ENCODE measurements around the gene OIT3.
A peak's percentile ranks its signal among the peaks of the same experiment; 100 is the strongest.

OIT3 gene

DNA sequence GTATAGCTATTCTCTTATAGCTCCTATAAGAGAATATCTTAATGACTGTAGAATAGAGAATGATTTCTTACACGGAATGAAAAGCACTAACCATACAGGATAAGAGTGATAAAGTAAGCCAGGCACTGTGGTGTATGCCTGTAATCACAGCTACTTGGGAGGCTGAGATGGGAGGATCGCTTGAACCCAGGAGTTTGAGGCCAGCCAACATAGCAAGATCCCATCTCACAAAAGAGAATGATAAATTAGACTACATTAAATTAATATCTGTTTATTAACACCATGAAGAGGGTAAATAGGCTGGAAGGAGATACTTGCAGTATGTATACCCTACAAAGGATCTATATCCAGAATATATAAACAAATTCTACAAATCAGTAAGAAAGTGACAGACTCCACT is 12.2 kb upstream of the OIT3 start:
- no peak for DNase-seq (ENCODE audit: low read depth)
- in situ Hi-C loops (cut with HindIII; ENCODE audit: low sequenced_read_pairs) = no loop called here
- H3K4me3 ChIP-seq (ENCODE audit: low read depth, low read length) = no peak overlapping the region
- TF ChIP-seq CTCF (IDR thresholded peaks at IDR 0.05; ENCODE audit: low read depth, low read length, missing control alignments) = no peak

DNA sequence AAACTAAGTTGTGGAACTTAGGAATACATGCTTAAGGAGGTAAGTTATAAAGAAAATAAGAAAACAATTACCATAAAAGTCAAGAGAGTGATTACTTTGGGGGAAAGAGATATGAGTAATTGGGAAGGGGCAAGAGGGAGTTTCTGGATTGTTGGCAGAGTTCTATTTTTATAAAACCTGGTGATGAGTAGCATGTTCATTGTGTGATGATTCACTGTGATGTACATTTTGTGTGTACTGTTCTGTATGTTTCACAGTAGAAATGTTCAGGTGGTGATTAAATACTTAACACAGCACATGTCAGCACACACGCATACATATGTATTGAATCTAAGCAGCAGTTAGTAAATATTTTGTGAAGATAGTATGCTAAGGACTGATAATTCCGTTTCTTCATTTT is 9.7 kb upstream of the OIT3 start:
- H3K4me3 ChIP-seq (ENCODE audit: low read depth, low read length) = no peak overlapping the region
- DNase-seq (ENCODE audit: low read depth) = no peak
- no peak for TF ChIP-seq CTCF (IDR thresholded peaks at IDR 0.05; ENCODE audit: low read depth, low read length, missing control alignments)
- in situ Hi-C loops (cut with HindIII; ENCODE audit: low sequenced_read_pairs) = no loop called here

- TF ChIP-seq CTCF (IDR thresholded peaks at IDR 0.05; ENCODE audit: low read depth, low read length, missing control alignments) = no peak
- in situ Hi-C loops (cut with HindIII; ENCODE audit: low sequenced_read_pairs) = no loop called here
- DNase-seq (ENCODE audit: low read depth) = no peak
- H3K4me3 ChIP-seq (ENCODE audit: low read depth, low read length) = no peak overlapping the region
Observed at GRCh38 chr10:72885953-72886352, 7.6 kb upstream of the OIT3 start.

GRCh38 chr10:72886621-72887020 is 6.9 kb upstream of the OIT3 start:
- in situ Hi-C loops (cut with HindIII; ENCODE audit: low sequenced_read_pairs) = no loop called here
- no peak for DNase-seq (ENCODE audit: low read depth)
- H3K4me3 ChIP-seq (ENCODE audit: low read depth, low read length) = no peak overlapping the region
- TF ChIP-seq CTCF (IDR thresholded peaks at IDR 0.05; ENCODE audit: low read depth, low read length, missing control alignments) = no peak

DNA sequence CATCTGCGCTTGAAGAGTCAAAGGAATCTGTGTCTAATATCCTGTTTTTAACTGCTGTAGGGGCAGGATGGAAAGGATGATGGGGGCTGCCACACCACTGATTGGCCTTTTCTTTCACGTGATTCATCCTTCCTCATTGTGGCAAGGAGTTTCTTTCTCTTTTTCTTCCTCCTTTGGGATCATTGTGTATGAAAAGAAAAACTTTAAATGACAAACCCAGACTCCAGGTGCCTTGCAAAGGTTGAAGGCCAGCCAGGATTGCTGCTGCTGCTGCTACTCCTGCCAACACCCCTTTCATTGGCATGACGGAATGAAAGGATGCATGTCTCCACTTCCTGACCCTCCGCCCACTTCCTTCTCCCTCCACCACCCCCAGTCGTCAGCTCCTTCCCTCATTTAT is 6.5 kb upstream of the OIT3 start:
- in situ Hi-C loops (cut with HindIII; ENCODE audit: low sequenced_read_pairs) = no loop called here
- H3K4me3 ChIP-seq (ENCODE audit: low read depth, low read length) = no peak overlapping the region
- no peak for DNase-seq (ENCODE audit: low read depth)
- no peak for TF ChIP-seq CTCF (IDR thresholded peaks at IDR 0.05; ENCODE audit: low read depth, low read length, missing control alignments)

DNA sequence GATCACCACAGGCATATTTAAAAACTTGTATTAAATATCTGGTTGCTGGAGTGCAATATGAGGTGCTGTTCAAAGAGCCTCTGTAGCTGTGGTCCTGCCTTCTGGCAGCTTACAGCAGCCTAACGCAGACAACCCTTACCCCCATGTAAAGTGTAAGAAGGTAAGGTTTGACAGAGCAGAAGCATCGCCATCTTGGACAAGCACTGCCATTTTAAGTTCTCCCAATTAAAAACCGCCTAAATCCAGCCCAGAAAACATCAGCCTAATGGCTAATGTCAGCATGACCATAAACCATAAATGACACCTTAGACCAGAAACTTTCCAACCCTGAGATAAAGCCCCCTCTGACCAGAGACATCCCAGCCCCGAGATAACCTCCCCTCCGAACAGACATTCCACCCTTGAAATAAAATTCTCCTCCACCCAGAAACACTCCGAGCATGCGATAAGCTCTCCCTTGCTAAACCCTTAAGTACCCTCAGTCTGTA is 5.3 kb upstream of the OIT3 start:
- H3K4me3 ChIP-seq (ENCODE audit: low read depth, low read length) = no peak overlapping the region
- TF ChIP-seq CTCF (IDR thresholded peaks at IDR 0.05; ENCODE audit: low read depth, low read length, missing control alignments) = no peak
- DNase-seq (ENCODE audit: low read depth) = no peak
- in situ Hi-C loops (cut with HindIII; ENCODE audit: low sequenced_read_pairs) = no loop called here

DNA sequence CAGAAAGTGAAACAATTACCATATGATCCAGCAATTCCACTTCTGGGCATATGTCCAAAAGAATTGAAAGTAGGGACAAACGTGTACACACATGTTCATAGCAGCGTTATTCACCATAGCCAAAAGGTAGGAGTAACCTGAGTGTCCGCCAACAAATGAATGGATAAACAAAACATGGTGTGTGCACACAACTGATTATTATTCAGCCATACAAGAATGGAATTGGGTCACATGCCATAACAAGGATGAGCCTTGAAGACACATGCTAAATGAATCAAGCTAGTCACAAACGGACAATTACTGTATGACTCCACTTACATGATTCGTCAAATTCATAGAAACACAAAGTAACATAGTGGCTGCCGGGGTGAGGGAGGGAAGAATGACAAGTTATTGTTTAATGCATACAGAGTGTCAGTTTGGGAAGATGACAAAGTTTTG is 4.1 kb upstream of the OIT3 start:
- peak; percentile 33 for DNase-seq (ENCODE audit: low read depth)

More for the DNA sequence above, 4.1 kb upstream of the OIT3 start:
- in situ Hi-C loops (cut with HindIII; ENCODE audit: low sequenced_read_pairs) = no loop called here
- TF ChIP-seq CTCF (IDR thresholded peaks at IDR 0.05; ENCODE audit: low read depth, low read length, missing control alignments) = no peak
- no peak overlapping the region for H3K4me3 ChIP-seq (ENCODE audit: low read depth, low read length)

Measured in astrocyte of the cerebellum (primary cell).